GM18873 (cell line): ENCODE measurements around the gene PRRC2B.
A peak's percentile ranks its signal among the peaks of the same experiment; 100 is the strongest.
"Not testable (repeated sequence)": the region's sequence is repeated elsewhere in the genome, so short reads cannot be mapped to it uniquely, and the experiment has no call there.

Experiments
- ATAC-seq: cut with Tn5 transposase; IDR thresholded peaks from one replicate; pipeline ENCODE4 v1.9.1; 2021; ENCODE audit warnings: mild to moderate bottlenecking, moderate library complexity, moderate number of reproducible peaks; ENCODE audit not compliant: unreplicated experiment, low FRiP score

The PRRC2B gene

DNA sequence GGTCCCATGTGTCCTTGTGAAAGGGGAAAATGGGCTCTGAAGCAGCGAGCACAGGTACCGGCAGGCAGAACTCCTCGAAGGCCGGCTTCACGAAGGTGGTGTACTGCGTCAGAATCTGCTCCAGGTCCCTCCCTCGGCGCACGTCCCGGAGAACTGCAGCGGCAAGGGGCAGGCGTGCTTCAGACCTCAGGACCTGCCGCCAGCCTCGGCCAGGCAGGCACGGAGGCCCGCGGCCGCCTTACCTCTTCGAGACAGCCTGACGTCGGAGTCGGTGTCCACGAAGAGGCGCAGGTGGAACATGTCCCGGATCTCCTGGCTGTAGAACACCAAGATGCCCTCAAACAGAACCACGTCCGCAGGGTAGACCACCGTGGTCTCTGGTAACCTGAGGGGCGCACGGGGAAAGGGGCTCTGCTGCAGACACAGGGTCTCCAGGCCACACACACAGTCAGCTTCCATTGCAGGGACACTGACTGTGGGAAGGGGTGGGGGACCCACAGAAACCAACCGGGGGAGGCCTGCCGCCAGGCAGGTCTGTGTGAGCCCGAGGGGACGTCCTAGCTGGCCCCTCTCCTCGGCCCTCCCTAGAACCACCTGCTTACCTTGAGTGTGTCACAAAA, 135.1 kb downstream of the PRRC2B start:
- no peak for ATAC-seq

- ATAC-seq = no peak
These were observed 136.0 kb downstream of the PRRC2B start for GRCh38 chr9:131529597-131530545.

GRCh38 chr9:131530546-131530919, 136.6 kb downstream of the PRRC2B start:
- no peak for ATAC-seq

DNA sequence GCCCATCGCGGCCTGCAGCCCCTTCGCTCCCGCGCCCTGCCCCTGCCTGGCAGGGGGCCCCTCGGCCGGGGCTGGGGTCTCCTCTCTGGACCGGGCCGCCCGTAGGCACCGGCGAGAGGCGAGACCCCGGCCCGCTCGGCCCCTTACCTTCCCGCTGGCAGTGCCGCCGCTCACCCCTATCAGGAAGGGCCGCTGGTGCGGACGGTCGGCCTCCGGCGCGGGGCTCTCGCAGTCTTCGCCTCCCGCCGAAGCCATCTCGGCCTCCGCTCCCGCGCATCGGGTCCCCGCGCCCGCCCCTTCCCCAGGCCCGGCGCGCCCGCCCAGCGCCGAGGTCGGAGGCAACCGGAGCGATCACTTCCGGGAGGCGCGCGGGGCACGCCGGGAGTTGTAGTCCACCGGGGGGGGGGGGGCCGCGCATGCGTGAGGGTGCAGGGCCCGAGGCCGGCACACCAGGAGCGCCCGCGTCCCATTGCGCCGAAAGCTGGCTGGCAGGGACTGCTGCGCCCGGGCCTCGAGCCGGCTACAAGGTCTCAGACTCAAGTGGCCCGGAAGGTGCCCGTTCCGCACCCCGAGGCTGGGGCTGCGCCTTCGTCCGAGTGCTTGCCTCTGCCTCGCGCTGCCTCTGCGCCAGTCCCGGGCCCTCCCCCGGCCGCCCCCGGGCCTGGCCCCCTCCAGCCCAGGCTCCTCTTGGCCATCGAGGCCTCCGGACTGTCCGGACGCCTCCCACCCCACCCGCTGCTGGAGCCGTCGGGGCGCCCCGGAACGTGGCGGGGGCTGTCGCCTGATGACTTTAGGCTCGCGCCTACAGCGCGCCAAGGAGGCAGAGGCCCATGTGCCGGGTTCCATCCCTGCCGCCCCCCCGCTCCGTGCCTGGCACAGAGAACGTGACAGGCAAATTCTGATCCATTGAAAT, 137.3 kb downstream of the PRRC2B start, which contains the start of gene UCK1:
TSS of gene UCK1 (minus strand) at position 344 of the 913 bp plus-strand sequence. CDS start at position 255, 89 bp downstream.
- peak; percentile 61 for ATAC-seq

DNA sequence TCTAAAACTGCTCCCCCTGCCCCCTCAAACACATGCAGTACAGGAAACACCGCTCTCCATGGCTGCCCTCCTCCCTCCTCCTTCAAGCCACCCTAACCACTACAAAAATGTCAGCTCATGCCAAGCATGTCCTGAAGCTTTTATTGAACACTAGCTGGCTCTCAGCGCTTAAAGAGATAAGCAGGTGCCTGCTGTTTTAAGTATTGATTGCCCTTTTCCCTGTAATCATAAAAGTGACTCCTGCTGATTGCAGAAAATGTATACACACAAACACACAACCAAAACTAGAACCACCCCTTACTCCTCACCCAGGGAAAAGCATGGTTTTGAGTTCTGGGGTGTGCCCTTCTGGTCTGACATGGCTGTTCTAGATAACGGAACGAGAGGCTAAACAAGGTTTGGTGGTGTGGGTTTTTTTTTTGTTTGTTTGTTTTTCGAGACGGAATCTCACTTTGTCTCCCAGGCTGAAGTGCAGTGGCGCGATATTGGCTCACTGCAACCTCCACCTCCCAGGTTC, 140.9 kb downstream of the PRRC2B start:
- ATAC-seq = no peak

DNA sequence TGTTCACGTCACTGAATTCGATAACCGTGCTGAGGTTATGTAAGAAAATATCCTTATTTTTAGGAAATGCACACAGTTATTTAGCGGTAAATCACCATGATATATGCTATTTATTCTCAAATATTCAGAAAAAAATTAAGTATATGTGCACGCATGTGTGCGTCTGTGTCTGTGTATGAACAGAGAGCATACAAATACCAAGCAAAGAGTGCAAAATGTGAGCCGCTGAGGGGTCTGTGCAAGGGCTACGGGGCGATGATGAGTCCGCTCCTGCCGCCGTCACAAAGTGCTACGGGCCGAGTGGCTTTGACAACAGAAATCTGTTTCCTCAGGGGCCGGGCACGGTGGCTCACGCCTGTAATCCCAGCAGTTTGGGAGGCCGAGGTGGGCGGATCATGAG, 144.1 kb downstream of the PRRC2B start:
- no peak for ATAC-seq

GRCh38 chr9:131539223-131539923, 145.5 kb downstream of the PRRC2B start:
- no peak for ATAC-seq

DNA sequence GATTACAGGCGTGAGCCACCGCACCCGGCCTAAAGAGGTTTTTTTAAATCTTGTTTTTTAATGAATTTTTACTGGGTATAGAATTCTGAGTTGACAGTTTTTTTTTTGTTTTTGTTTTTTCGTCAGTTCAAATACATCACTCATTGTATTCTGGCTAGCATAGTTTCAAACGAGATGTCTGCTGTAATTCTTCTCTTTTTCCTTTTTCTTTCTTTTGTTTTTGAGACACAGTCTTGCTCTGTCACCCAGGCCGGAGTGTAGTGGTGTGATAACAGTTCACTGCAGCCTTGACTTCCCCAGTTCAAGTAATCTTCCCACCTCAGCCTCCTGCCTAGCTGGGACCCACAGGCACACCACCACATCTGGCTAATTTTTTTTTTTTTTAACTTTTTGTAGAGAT, 149.3 kb downstream of the PRRC2B start:
- no peak for ATAC-seq

GRCh38 chr9:131545003-131545785, 151.3 kb downstream of the PRRC2B start, which contains the start of gene PRRT1B:
Gene PRRT1B, plus strand, starts transcription at chr9:131545523. Its CDS starts 93 bp downstream, at chr9:131545616.
- ATAC-seq = no peak

DNA sequence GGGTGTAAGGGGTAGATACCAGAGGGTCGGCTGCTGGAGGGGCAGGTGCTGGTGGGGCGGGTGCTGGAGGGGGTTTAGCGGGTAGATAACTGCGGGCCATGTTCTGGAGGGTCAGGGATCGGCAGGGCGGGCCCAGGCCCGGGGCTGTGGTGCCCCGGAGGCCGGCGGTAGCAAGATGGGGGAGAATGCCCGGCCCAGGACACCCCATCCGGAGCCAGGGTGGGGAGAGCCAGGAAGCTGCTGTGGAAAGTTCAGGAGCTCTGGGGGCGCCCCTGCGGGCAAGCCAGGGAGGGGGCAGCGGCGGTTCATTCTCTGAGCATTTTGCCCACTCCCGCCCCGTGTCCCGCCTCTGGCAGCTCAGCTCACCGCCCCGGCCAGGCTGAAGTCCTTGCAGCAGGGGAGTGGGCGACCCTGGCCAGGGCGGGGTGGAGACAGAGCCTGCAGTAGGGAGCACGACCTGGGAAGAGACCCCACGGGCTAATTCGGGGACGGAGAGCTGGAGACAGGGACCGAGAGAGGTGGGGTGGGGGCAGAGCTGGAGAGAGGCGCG, 152.0 kb downstream of the PRRC2B start:
- no peak for ATAC-seq

- ATAC-seq = no peak
These were observed 152.6 kb downstream of the PRRC2B start for GRCh38 chr9:131546336-131547084.

DNA sequence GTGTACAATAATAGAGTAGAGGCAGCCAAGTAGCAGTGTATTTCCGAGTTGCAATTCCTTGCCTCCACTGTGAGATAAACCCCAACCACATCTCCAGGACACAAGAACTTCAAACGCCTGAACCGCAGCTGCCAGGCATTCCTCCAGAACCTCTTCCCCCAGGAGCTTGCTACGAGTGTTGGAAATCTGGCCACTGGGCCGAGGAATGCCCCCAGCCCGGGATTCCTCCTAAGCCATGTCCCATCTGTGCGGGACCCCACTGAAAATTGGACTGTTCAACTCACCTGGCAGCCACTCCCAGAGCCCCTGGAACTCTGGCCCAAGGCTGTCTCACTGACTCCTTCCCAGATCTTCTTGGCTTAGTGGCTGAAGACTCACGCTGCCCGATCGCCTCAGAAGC, 155.3 kb downstream of the PRRC2B start:
- ATAC-seq = not testable (repeated sequence)
